Prostate gland (tissue), 2 donors: Measurements from ENCODE around the gene KAZN.

ENCODE experiments used
- CTCF ChIP-seq, 4 experiments: fragments of 200-600 bp in 2 of 4; fragments of 450-650 bp in 2 of 4; sonication (generic) in 2 of 4; IDR thresholded peaks; 1 replicate in 3 of 4; 2 replicates in 1 of 4; pipeline ENCODE4 v1.5.1; 2016 to 2019; ENCODE audit warnings: antibody characterized with exemption in 4 of 4, mild to moderate bottlenecking in 2 of 4, moderate library complexity in 2 of 4
- POLR2A ChIP-seq: fragments of 450-650 bp; IDR thresholded peaks from one replicate; pipeline ENCODE4 v1.6.1; 2016; ENCODE audit warnings: antibody characterized with exemption, mild to moderate bottlenecking
- POLR2AphosphoS5 ChIP-seq: sonication (generic); formaldehyde crosslinking; IDR thresholded peaks from one replicate; pipeline ENCODE4 v1.6.1; 2017; ENCODE audit warnings: antibody characterized with exemption

- TF ChIP-seq CTCF (IDR thresholded peaks at IDR 0.05) = no peak
- TF ChIP-seq POLR2AphosphoS5 = no peak
- TF ChIP-seq POLR2A = no peak
Observed at GRCh38 chr1:14956579-14957195, 358.2 kb downstream of the KAZN start.
